Stimulated activated CD8-positive, alpha-beta memory T cell treated with anti-CD3 and anti-CD28 coated beads, Interleukin-7, amount 100 ng/mL, for 4 hours (primary cell): Measurements from ENCODE around the gene E2F1.
"Not testable (repeated sequence)": the region's sequence is repeated elsewhere in the genome, so short reads cannot be mapped to it uniquely, and the experiment has no call there.

ENCODE experiments used
- DNase-seq, 2 donors: peaks; one replicate each; pipeline ENCODE4 v3.0.0-alpha.2; 2020; ENCODE audit warnings: low read depth in 2 of 2

E2F1 gene

GRCh38 chr20:33640287-33640686 is 45.9 kb downstream of the E2F1 start:
- no peak for DNase-seq

- DNase-seq, result no peak
These were observed 49.4 kb downstream of the E2F1 start for GRCh38 chr20:33636776-33637175.

- DNase-seq, result no peak
These were observed 50.8 kb downstream of the E2F1 start for GRCh38 chr20:33635341-33635740.

- not testable (repeated sequence) for DNase-seq
These were observed 54.3 kb downstream of the E2F1 start for GRCh38 chr20:33631910-33632309.

GRCh38 chr20:33630507-33630906 is 55.7 kb downstream of the E2F1 start:
- DNase-seq, result no peak

GRCh38 chr20:33629979-33630378 is 56.2 kb downstream of the E2F1 start:
- DNase-seq, result no peak

- DNase-seq, result no peak
These were observed 56.7 kb downstream of the E2F1 start for GRCh38 chr20:33629533-33629932.

GRCh38 chr20:33627577-33628216 is 58.5 kb downstream of the E2F1 start:
- no peak for DNase-seq

GRCh38 chr20:33626190-33626589 is 60.0 kb downstream of the E2F1 start:
- no peak for DNase-seq
